ENCODE data around the gene NOCT.
"Not testable (repeated sequence)": the region's sequence is repeated elsewhere in the genome, so short reads cannot be mapped to it uniquely, and the experiment has no call there.

Gene NOCT

GRCh38 chr4:139007640-139008039 is 7.9 kb upstream of the NOCT start:
- ATAC-seq (ENCODE audit: insufficient read depth, low read depth) (no peak), DNase-seq (no peak)
- Histone ChIP-seq H3K9me3 (ENCODE audit: insufficient read depth, low read length, severe bottlenecking) (no peaks in the 10 kb centered on the region), H3K4me2 (ENCODE audit: insufficient read depth, low read length) (no peak overlapping the region), H3K79me2 (ENCODE audit: insufficient read depth, low read length) (no peaks in the 10 kb centered on the region), H3K4me1 (ENCODE audit: insufficient read depth, low read length) (no peaks in the 10 kb centered on the region), H3K27ac (ENCODE audit: low read length) (no peak overlapping the region), H4K20me1 (ENCODE audit: insufficient read depth, low read length) (no peaks in the 10 kb centered on the region), H3K36me3 (ENCODE audit: insufficient read depth, low read length) (no peaks in the 10 kb centered on the region), H3K9ac (ENCODE audit: low read depth, low read length) (no peak overlapping the region), H3K27me3 (ENCODE audit: insufficient read depth, low read length, poor library complexity) (no peaks in the 10 kb centered on the region), H3K4me3 (ENCODE audit: low read depth in 1 of 2, low read length in 2 of 2) (no peak overlapping the region), H2AFZ (ENCODE audit: low read depth, low read length) (no peak overlapping the region)
- TF ChIP-seq EZH2 (IDR thresholded peaks at IDR 0.05; ENCODE audit: borderline replicate concordance, low read depth, low read length, severe bottlenecking) (no peak), CTCF (IDR thresholded peaks at IDR 0.05; ENCODE audit: borderline replicate concordance, extremely low read depth, low read length, poor library complexity, severe bottlenecking) (no peak)

GRCh38 chr4:139008278-139008677 is 7.3 kb upstream of the NOCT start:
- H2AFZ ChIP-seq (ENCODE audit: low read depth, low read length); H3K4me2 ChIP-seq (ENCODE audit: insufficient read depth, low read length); H3K4me1 ChIP-seq (ENCODE audit: insufficient read depth, low read length); H3K79me2 ChIP-seq (ENCODE audit: insufficient read depth, low read length); H3K4me3 ChIP-seq (ENCODE audit: low read depth in 1 of 2, low read length in 2 of 2); H3K27me3 ChIP-seq (ENCODE audit: insufficient read depth, low read length, poor library complexity); ATAC-seq (ENCODE audit: insufficient read depth, low read depth); H4K20me1 ChIP-seq (ENCODE audit: insufficient read depth, low read length); H3K9me3 ChIP-seq (ENCODE audit: insufficient read depth, low read length, severe bottlenecking); DNase-seq; H3K27ac ChIP-seq (ENCODE audit: low read length); H3K9ac ChIP-seq (ENCODE audit: low read depth, low read length); H3K36me3 ChIP-seq (ENCODE audit: insufficient read depth, low read length): not testable (repeated sequence)

GRCh38 chr4:139009702-139010101 is 5.9 kb upstream of the NOCT start:
- TF ChIP-seq EZH2 (IDR thresholded peaks at IDR 0.05; ENCODE audit: borderline replicate concordance, low read depth, low read length, severe bottlenecking) (no peak), CTCF (IDR thresholded peaks at IDR 0.05; ENCODE audit: borderline replicate concordance, extremely low read depth, low read length, poor library complexity, severe bottlenecking) (no peak)
- no peaks in the 10 kb centered on the region for H3K79me2 ChIP-seq (ENCODE audit: insufficient read depth, low read length)
- H3K9me3 ChIP-seq (ENCODE audit: insufficient read depth, low read length, severe bottlenecking): no peaks in the 10 kb centered on the region
- no peak for ATAC-seq (ENCODE audit: insufficient read depth, low read depth)
- H3K4me1 ChIP-seq (ENCODE audit: insufficient read depth, low read length): peaks cover 6% of the 10 kb centered on the region
- no peaks in the 10 kb centered on the region for H3K36me3 ChIP-seq (ENCODE audit: insufficient read depth, low read length)
- H3K27me3 ChIP-seq (ENCODE audit: insufficient read depth, low read length, poor library complexity): no peaks in the 10 kb centered on the region
- no peak overlapping the region for H3K4me2 ChIP-seq (ENCODE audit: insufficient read depth, low read length)
- no peak overlapping the region for H3K4me3 ChIP-seq (ENCODE audit: low read depth in 1 of 2, low read length in 2 of 2)
- H3K9ac ChIP-seq (ENCODE audit: low read depth, low read length): no peak overlapping the region
- no peak for DNase-seq
- H3K27ac ChIP-seq (ENCODE audit: low read length): no peak overlapping the region
- H2AFZ ChIP-seq (ENCODE audit: low read depth, low read length): no peak overlapping the region
- H4K20me1 ChIP-seq (ENCODE audit: insufficient read depth, low read length): no peaks in the 10 kb centered on the region

- DNase-seq: no peak
- ATAC-seq (ENCODE audit: insufficient read depth, low read depth): no peak
- Histone ChIP-seq H3K4me3 (ENCODE audit: low read depth in 1 of 2, low read length in 2 of 2) (no peak overlapping the region), H3K27ac (ENCODE audit: low read length) (no peak overlapping the region), H4K20me1 (ENCODE audit: insufficient read depth, low read length) (no peaks in the 10 kb centered on the region), H3K9ac (ENCODE audit: low read depth, low read length) (no peak overlapping the region), H3K4me1 (ENCODE audit: insufficient read depth, low read length) (peaks cover 13% of the 10 kb centered on the region), H3K27me3 (ENCODE audit: insufficient read depth, low read length, poor library complexity) (no peaks in the 10 kb centered on the region), H3K9me3 (ENCODE audit: insufficient read depth, low read length, severe bottlenecking) (no peaks in the 10 kb centered on the region), H3K4me2 (ENCODE audit: insufficient read depth, low read length) (no peak overlapping the region), H3K79me2 (ENCODE audit: insufficient read depth, low read length) (peaks cover 8% of the 10 kb centered on the region), H3K36me3 (ENCODE audit: insufficient read depth, low read length) (no peaks in the 10 kb centered on the region), H2AFZ (ENCODE audit: low read depth, low read length) (no peak overlapping the region)
- TF ChIP-seq CTCF (IDR thresholded peaks at IDR 0.05; ENCODE audit: borderline replicate concordance, extremely low read depth, low read length, poor library complexity, severe bottlenecking) (no peak), EZH2 (IDR thresholded peaks at IDR 0.05; ENCODE audit: borderline replicate concordance, low read depth, low read length, severe bottlenecking) (no peak)
Observed at GRCh38 chr4:139011225-139011950, 4.2 kb upstream of the NOCT start.

Measured in DND-41 (cell line).